SK-N-SH (cell line): Measurements from ENCODE around the gene C18orf32. TPM values are rescaled to one million over a fixed set of nuclear protein-coding genes. Genes with fewer than 3 reads are reported as not detected.

Source experiments
- CTCF ChIA-PET: fragments of 300-600, 350-600 bp; formaldehyde crosslinking; extraction: SDS; loops from one replicate; lab custom pipeline; 2021; lab: Yijun Ruan, JAX
- POLR2A ChIA-PET: fragments of 350-600 bp; sonication (Branson Sonifier 250); formaldehyde crosslinking; extraction: SDS; loops from one replicate; lab custom pipeline; 2020; ENCODE audit warnings: antibody characterized with exemption, inconsistent platforms; lab: Yijun Ruan, JAX
- DNase-seq: peaks from one replicate; pipeline ENCODE4 v3.0.0; 2012
- H2AFZ ChIP-seq: fragments of 200-600 bp; sonication (generic); 2 replicates; pipeline ENCODE4 v1.8.1; 2016; ENCODE audit warnings: antibody characterized with exemption, mild to moderate bottlenecking, low read depth
- H3F3A ChIP-seq: fragments of 200-600 bp; sonication (generic); replicated peaks from 2 replicates; pipeline ENCODE3; 2016; ENCODE audit warnings: antibody characterized with exemption, mild to moderate bottlenecking; ENCODE audit not compliant: insufficient read depth
- H3K27ac ChIP-seq, 2 experiments: fragments of 200-500 bp in 1 of 2; fragments of 200-600 bp in 1 of 2; sonication (Bioruptor generic) in 1 of 2; sonication (generic), shearing (Covaris generic) in 1 of 2; 2 replicates each; pipeline versions ENCODE4 v1.5.1 to v1.6.1; 2014 to 2016; ENCODE audit warnings: low read depth in 2 of 2, inconsistent platforms in 1 of 2, low read length in 1 of 2, mild to moderate bottlenecking in 1 of 2, mixed read lengths in 1 of 2
- H3K27me3 ChIP-seq: fragments of 200-600 bp; sonication (generic), shearing (Covaris generic); 2 replicates; pipeline ENCODE4 v1.6.1; 2016; ENCODE audit warnings: mixed run types; ENCODE audit not compliant: insufficient read depth
- H3K36me3 ChIP-seq, 2 experiments: fragments of 200-500 bp in 1 of 2; fragments of 200-600 bp in 1 of 2; sonication (Bioruptor generic) in 1 of 2; sonication (generic) in 1 of 2; replicated peaks in 1 of 2; 2 replicates each; pipeline versions ENCODE3 to v1.5.1; 2014 to 2016; ENCODE audit warnings: low read length in 1 of 2, mild to moderate bottlenecking in 1 of 2; ENCODE audit not compliant: insufficient read depth in 2 of 2, control insufficient read depth in 1 of 2
- H3K4me1 ChIP-seq, 2 experiments: fragments of 200-500 bp in 1 of 2; fragments of 200-600 bp in 1 of 2; sonication (Bioruptor generic) in 1 of 2; sonication (generic), shearing (Covaris generic) in 1 of 2; 2 replicates each; pipeline versions ENCODE4 v1.5.1 to v1.6.1; 2014 to 2016; ENCODE audit warnings: low read depth in 1 of 2, low read length in 1 of 2, mixed run types in 1 of 2; ENCODE audit not compliant: insufficient read depth in 2 of 2, control insufficient read depth in 1 of 2
- H3K4me2 ChIP-seq: fragments of 200-600 bp; sonication (generic), shearing (Covaris generic); 2 replicates; pipeline ENCODE4 v1.6.1; 2017; ENCODE audit warnings: mixed run types
- H3K4me3 ChIP-seq, 2 experiments: fragments of 200-500 bp in 1 of 2; fragments of 200-600 bp in 1 of 2; sonication (Bioruptor generic) in 1 of 2; sonication (generic), shearing (Covaris generic) in 1 of 2; 2 replicates each; pipeline versions ENCODE4 v1.5.1 to v1.8.1; 2014 to 2016; ENCODE audit warnings: low read depth in 2 of 2, inconsistent platforms in 1 of 2, low read length in 1 of 2, mild to moderate bottlenecking in 1 of 2, mixed read lengths in 1 of 2, moderate library complexity in 1 of 2
- H3K79me2 ChIP-seq: fragments of 200-600 bp; sonication (generic); 2 replicates; pipeline ENCODE4 v1.8.1; 2017; ENCODE audit warnings: mild to moderate bottlenecking; ENCODE audit not compliant: insufficient read depth
- H3K9ac ChIP-seq: fragments of 200-600 bp; sonication (generic); 2 replicates; pipeline ENCODE4 v1.6.1; 2017; ENCODE audit warnings: mixed run types
- H3K9me2 ChIP-seq: fragments of 200-600 bp; sonication (generic); 2 replicates; pipeline ENCODE4 v1.6.1; 2017; ENCODE audit warnings: mixed run types
- H3K9me3 ChIP-seq: fragments of 200-600 bp; sonication (generic); 2 replicates; pipeline ENCODE4 v1.6.1; 2017; ENCODE audit warnings: mixed run types, mild to moderate bottlenecking, moderate library complexity
- H4K20me1 ChIP-seq: fragments of 200-600 bp; sonication (generic); 2 replicates; pipeline ENCODE4 v1.6.1; 2017; ENCODE audit warnings: mild to moderate bottlenecking, mixed run types; ENCODE audit not compliant: insufficient read depth
- CHD2 ChIP-seq: fragments of 150-350 bp; IDR thresholded peaks from 2 replicates; pipeline ENCODE4 v1.6.1; 2018; ENCODE audit warnings: low read length; ENCODE audit not compliant: partially characterized antibody
- EP300 ChIP-seq, 2 experiments: IDR thresholded peaks; 2 replicates each; pipeline versions ENCODE4 v1.4.0 to v1.6.1; 2012; ENCODE audit warnings: borderline replicate concordance in 1 of 2, low read depth in 1 of 2, low read length in 1 of 2
- EZH2phosphoT487 ChIP-seq: fragments of 200-600 bp; sonication (generic); IDR thresholded peaks from 2 replicates; pipeline ENCODE4 v1.6.1; 2017; ENCODE audit warnings: low read depth, mixed run types, mild to moderate bottlenecking, antibody characterized with exemption, moderate library complexity, borderline replicate concordance
- FOXJ3 ChIP-seq: sonication (generic); formaldehyde crosslinking; IDR thresholded peaks from 2 replicates; pipeline ENCODE4 v1.5.1; 2020; ENCODE audit warnings: mild to moderate bottlenecking, missing genetic modification reagents
- FOXM1 ChIP-seq: IDR thresholded peaks from 2 replicates; pipeline ENCODE4 v1.4.0; 2012; ENCODE audit warnings: low read depth, mild to moderate bottlenecking
- MEF2A ChIP-seq: IDR thresholded peaks from 2 replicates; pipeline ENCODE4 v1.4.0; 2012; ENCODE audit warnings: low read depth, borderline replicate concordance
- MXI1 ChIP-seq: IDR thresholded peaks from 2 replicates; pipeline ENCODE4 v1.6.1; 2012; ENCODE audit warnings: mild to moderate bottlenecking, low read depth, low read length, improper control_type of control experiment
- NFIC ChIP-seq: IDR thresholded peaks from 2 replicates; pipeline ENCODE4 v1.4.0; 2012; ENCODE audit warnings: borderline replicate concordance
- RAD21 ChIP-seq: IDR thresholded peaks from 2 replicates; pipeline ENCODE4 v1.6.1; 2012; ENCODE audit warnings: mild to moderate bottlenecking, low read length
- RFX5 ChIP-seq: IDR thresholded peaks from 2 replicates; pipeline ENCODE4 v1.6.1; 2012; ENCODE audit warnings: mild to moderate bottlenecking, improper control_type of control experiment, low read length
- USF2 ChIP-seq: fragments of 150-350 bp; IDR thresholded peaks from 2 replicates; pipeline ENCODE4 v1.6.1; 2017; ENCODE audit warnings: antibody characterized with exemption, low read length, low read depth, borderline replicate concordance
- WGBS: methylation state at CpG from one replicate; pipeline ENCODE4 v1.1.6; 2017; ENCODE audit warnings: low lambda C conversion rate; 5-methylcytosine and 5-hydroxymethylcytosine counted together
- polyA plus RNA-seq, 3 experiments: library from polyadenylated mRNA; depleted of rRNA; stranded (reverse); fragments of >200 nt; gene quantifications; 2 replicates each; pipeline ENCODE4 v1.2.3, GENCODE V29; 2012
- TF ChIP-seq, protein P1 (sequence below): IDR thresholded peaks from 2 replicates; pipeline ENCODE4; 2012
- TF ChIP-seq, protein P2 (sequence below): IDR thresholded peaks from 2 replicates; pipeline ENCODE4 v1.6.1; 2012; ENCODE audit warnings: mild to moderate bottlenecking, low read depth, low read length, moderate library complexity

Gene C18orf32
- polyA plus RNA-seq, 1 of the 3 experiments (the other 2 are of a cell fraction): 29.4 TPM

GRCh38 chr18:49525981-49526380 lies 38.9 kb upstream of the C18orf32 start:
- no peak overlapping the region for H3K4me2 ChIP-seq
- CTCF ChIA-PET: interaction anchor here (1.7 to 1.8 kb wide), 2 partner anchors 15 to 333 kb away, joined by 7 to 10 read pairs; no protein-coding TSS in a partner anchor
- no peaks in the 10 kb centered on the region for H3K27me3 ChIP-seq
- POLR2A ChIA-PET: no interaction called here
- H3K9me2 ChIP-seq: no peaks in the 10 kb centered on the region
- DNase-seq: no peak
- H3K36me3 ChIP-seq: no peaks in the 10 kb centered on the region
- peaks cover 0 to 13% of the 10 kb centered on the region in 2 experiments; a peak in 1 of 4 replicates for H3K4me1 ChIP-seq
- no peak overlapping the region for H3K4me3 ChIP-seq
- TF ChIP-seq EZH2phosphoT487: no peak
- TF ChIP-seq, protein P1, sequence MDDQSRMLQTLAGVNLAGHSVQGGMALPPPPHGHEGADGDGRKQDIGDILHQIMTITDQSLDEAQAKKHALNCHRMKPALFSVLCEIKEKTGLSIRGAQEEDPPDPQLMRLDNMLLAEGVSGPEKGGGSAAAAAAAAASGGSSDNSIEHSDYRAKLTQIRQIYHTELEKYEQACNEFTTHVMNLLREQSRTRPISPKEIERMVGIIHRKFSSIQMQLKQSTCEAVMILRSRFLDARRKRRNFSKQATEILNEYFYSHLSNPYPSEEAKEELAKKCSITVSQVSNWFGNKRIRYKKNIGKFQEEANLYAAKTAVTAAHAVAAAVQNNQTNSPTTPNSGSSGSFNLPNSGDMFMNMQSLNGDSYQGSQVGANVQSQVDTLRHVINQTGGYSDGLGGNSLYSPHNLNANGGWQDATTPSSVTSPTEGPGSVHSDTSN: no peak
- TF ChIP-seq NFIC: no peak
- no peak for TF ChIP-seq MXI1
- TF ChIP-seq MEF2A: no peak
- TF ChIP-seq USF2: no peak
- TF ChIP-seq, protein P2, sequence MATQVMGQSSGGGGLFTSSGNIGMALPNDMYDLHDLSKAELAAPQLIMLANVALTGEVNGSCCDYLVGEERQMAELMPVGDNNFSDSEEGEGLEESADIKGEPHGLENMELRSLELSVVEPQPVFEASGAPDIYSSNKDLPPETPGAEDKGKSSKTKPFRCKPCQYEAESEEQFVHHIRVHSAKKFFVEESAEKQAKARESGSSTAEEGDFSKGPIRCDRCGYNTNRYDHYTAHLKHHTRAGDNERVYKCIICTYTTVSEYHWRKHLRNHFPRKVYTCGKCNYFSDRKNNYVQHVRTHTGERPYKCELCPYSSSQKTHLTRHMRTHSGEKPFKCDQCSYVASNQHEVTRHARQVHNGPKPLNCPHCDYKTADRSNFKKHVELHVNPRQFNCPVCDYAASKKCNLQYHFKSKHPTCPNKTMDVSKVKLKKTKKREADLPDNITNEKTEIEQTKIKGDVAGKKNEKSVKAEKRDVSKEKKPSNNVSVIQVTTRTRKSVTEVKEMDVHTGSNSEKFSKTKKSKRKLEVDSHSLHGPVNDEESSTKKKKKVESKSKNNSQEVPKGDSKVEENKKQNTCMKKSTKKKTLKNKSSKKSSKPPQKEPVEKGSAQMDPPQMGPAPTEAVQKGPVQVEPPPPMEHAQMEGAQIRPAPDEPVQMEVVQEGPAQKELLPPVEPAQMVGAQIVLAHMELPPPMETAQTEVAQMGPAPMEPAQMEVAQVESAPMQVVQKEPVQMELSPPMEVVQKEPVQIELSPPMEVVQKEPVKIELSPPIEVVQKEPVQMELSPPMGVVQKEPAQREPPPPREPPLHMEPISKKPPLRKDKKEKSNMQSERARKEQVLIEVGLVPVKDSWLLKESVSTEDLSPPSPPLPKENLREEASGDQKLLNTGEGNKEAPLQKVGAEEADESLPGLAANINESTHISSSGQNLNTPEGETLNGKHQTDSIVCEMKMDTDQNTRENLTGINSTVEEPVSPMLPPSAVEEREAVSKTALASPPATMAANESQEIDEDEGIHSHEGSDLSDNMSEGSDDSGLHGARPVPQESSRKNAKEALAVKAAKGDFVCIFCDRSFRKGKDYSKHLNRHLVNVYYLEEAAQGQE: no peak
- no peak for TF ChIP-seq RFX5
- no peak for TF ChIP-seq CHD2
- no peak for TF ChIP-seq FOXM1
- TF ChIP-seq FOXJ3 (CRISPR knock-in tag): no peak
- no peaks in the 10 kb centered on the region for H3K79me2 ChIP-seq
- no peak overlapping the region for H3K9ac ChIP-seq
- no peak overlapping the region for H2AFZ ChIP-seq
- no peak overlapping the region for H3K27ac ChIP-seq
- 94% methylated on average over 2 of the region's 2 CpGs for WGBS
- H3F3A ChIP-seq: no peaks in the 10 kb centered on the region
- no peaks in the 10 kb centered on the region for H3K9me3 ChIP-seq
- no peaks in the 10 kb centered on the region for H4K20me1 ChIP-seq

GRCh38 chr18:49524951-49525350 lies 37.9 kb upstream of the C18orf32 start:
- no peak overlapping the region for H2AFZ ChIP-seq
- no peaks in the 10 kb centered on the region for H3K9me2 ChIP-seq
- H4K20me1 ChIP-seq: no peaks in the 10 kb centered on the region
- no peaks in the 10 kb centered on the region for H3F3A ChIP-seq
- 100% methylated on average over 1 of the region's 2 CpGs for WGBS
- no peaks in the 10 kb centered on the region for H3K36me3 ChIP-seq
- DNase-seq: no peak
- H3K9ac ChIP-seq: no peak overlapping the region
- H3K79me2 ChIP-seq: no peaks in the 10 kb centered on the region
- no peak for TF ChIP-seq MEF2A
- no peak for TF ChIP-seq EP300 (IDR thresholded peaks at IDR 0.05; ENCODE audit: borderline replicate concordance in 1 of 2, low read depth in 1 of 2, low read length in 1 of 2)
- TF ChIP-seq FOXM1: no peak
- TF ChIP-seq RAD21: no peak
- no peak overlapping the region for H3K4me3 ChIP-seq
- ChIA-PET CTCF (interaction anchor here (1.5 to 2.8 kb wide), 2 partner anchors 14 to 334 kb away, joined by 6 to 13 read pairs; no protein-coding TSS in a partner anchor), POLR2A (no interaction called here)
- H3K4me1 ChIP-seq: peaks cover 0 to 19% of the 10 kb centered on the region in 2 experiments; a peak in 1 of 4 replicates
- H3K27me3 ChIP-seq: no peaks in the 10 kb centered on the region
- no peaks in the 10 kb centered on the region for H3K9me3 ChIP-seq
- H3K4me2 ChIP-seq: no peak overlapping the region
- no peak overlapping the region for H3K27ac ChIP-seq
